ENCODE measurements around the gene FASN. TPM values are rescaled to one million over a fixed set of nuclear protein-coding genes. Genes with fewer than 3 reads are reported as not detected.

FASN gene
- total and polyA plus RNA-seq, 2 of the 13 experiments (the other 11 are each of a cell fraction or from before 2014, with no cell fraction given), result 51.7 to 101 TPM

DNA sequence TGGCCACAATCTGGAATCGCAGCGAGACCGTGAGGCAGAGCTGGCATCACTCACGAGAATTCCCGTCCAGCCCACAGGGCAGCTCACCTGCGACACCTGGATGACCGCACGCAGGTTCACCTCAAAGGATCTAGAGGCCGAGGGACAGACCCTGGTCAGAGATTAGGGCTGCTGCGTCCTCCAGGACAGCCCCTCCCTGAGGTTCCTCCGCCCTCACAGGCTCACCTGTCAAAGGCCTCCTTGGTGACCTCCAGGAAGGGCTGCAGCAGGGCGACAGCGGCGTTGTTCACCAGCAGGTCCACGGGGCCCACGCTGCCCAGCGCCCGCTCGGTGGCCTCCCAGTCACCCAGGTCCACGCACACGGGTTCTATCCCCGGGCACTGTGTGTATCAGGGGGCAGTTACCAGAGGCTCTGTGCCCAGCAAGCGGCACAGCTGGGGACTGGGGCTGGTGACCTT lies 61.4 kb downstream of the FASN start (continued):
- TF ChIP-seq CBX5 (CRISPR knock-in tag; IDR thresholded peaks at IDR 0.05; ENCODE audit: borderline replicate concordance) (0 out of 2 replicates have a peak, but pooled peaks have one; percentile 46), ATF7 (IDR thresholded peaks at IDR 0.05) (no peak), ATF7 (CRISPR knock-in tag; IDR thresholded peaks at IDR 0.05) (peak; percentile 12; the same call in 1 of the 2 replicates), TMF1 (CRISPR knock-in tag; IDR thresholded peaks at IDR 0.05; ENCODE audit: low read depth) (peak; percentile 23; the same call in 1 of the 2 replicates), ZNF354B (CRISPR knock-in tag; IDR thresholded peaks at IDR 0.05) (0 out of 2 replicates have a peak, but pooled peaks have one; percentile 39), KDM3A (CRISPR knock-in tag; IDR thresholded peaks at IDR 0.05; ENCODE audit: low read depth) (no peak), CTCF (CRISPR knock-in tag; IDR thresholded peaks at IDR 0.05) (0 out of 2 replicates have a peak, but pooled peaks have one; percentile 2), KIAA2018 (CRISPR knock-in tag; IDR thresholded peaks at IDR 0.05; ENCODE audit: borderline replicate concordance) (no peak), PTBP1 (IDR thresholded peaks at IDR 0.05; ENCODE audit: low read depth, low read length, poor library complexity, severe bottlenecking) (no peak), POLR2AphosphoS2 (IDR thresholded peaks at IDR 0.05; ENCODE audit: low read depth, low read length) (no peak), TEAD3 (CRISPR knock-in tag; optimal IDR thresholded peaks at IDR 0.05; ENCODE audit: borderline replicate concordance) (no peak)
- TF ChIP-seq, protein P1, sequence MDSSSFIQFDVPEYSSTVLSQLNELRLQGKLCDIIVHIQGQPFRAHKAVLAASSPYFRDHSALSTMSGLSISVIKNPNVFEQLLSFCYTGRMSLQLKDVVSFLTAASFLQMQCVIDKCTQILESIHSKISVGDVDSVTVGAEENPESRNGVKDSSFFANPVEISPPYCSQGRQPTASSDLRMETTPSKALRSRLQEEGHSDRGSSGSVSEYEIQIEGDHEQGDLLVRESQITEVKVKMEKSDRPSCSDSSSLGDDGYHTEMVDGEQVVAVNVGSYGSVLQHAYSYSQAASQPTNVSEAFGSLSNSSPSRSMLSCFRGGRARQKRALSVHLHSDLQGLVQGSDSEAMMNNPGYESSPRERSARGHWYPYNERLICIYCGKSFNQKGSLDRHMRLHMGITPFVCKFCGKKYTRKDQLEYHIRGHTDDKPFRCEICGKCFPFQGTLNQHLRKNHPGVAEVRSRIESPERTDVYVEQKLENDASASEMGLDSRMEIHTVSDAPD (CRISPR knock-in tag; IDR thresholded peaks at IDR 0.05), result 0 out of 2 replicates have a peak, but pooled peaks have one; percentile 12
- TF ChIP-seq, protein P2, sequence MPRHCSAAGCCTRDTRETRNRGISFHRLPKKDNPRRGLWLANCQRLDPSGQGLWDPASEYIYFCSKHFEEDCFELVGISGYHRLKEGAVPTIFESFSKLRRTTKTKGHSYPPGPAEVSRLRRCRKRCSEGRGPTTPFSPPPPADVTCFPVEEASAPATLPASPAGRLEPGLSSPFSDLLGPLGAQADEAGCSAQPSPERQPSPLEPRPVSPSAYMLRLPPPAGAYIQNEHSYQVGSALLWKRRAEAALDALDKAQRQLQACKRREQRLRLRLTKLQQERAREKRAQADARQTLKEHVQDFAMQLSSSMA (CRISPR knock-in tag; IDR thresholded peaks at IDR 0.05), result 0 out of 2 replicates have a peak, but pooled peaks have one; percentile 3

Data from HepG2 (cell line).